Measurements from ENCODE around the gene RNF115.
"Not testable (repeated sequence)": the region's sequence is repeated elsewhere in the genome, so short reads cannot be mapped to it uniquely, and the experiment has no call there.

- TF ChIP-seq RCOR1 (IDR thresholded peaks at IDR 0.05; ENCODE audit: low read length); YY1 (IDR thresholded peaks at IDR 0.05; ENCODE audit: low read depth); NFIC (IDR thresholded peaks at IDR 0.05; ENCODE audit: borderline replicate concordance); JUND (IDR thresholded peaks at IDR 0.05); RFX5 (IDR thresholded peaks at IDR 0.05; ENCODE audit: low read length); USF2 (IDR thresholded peaks at IDR 0.05; ENCODE audit: borderline replicate concordance, low read depth, low read length); POLR2AphosphoS5 (IDR thresholded peaks at IDR 0.05; ENCODE audit: low read depth, low read length); NRF1 (IDR thresholded peaks at IDR 0.05; ENCODE audit: low read depth, low read length); TAF1 (IDR thresholded peaks at IDR 0.05; ENCODE audit: borderline replicate concordance, low read depth, low read length); GATA2 (CRISPR knock-in tag; IDR thresholded peaks at IDR 0.05); MXI1 (IDR thresholded peaks at IDR 0.05; ENCODE audit: low read depth, low read length): not testable (repeated sequence)
- TF ChIP-seq, protein P1, sequence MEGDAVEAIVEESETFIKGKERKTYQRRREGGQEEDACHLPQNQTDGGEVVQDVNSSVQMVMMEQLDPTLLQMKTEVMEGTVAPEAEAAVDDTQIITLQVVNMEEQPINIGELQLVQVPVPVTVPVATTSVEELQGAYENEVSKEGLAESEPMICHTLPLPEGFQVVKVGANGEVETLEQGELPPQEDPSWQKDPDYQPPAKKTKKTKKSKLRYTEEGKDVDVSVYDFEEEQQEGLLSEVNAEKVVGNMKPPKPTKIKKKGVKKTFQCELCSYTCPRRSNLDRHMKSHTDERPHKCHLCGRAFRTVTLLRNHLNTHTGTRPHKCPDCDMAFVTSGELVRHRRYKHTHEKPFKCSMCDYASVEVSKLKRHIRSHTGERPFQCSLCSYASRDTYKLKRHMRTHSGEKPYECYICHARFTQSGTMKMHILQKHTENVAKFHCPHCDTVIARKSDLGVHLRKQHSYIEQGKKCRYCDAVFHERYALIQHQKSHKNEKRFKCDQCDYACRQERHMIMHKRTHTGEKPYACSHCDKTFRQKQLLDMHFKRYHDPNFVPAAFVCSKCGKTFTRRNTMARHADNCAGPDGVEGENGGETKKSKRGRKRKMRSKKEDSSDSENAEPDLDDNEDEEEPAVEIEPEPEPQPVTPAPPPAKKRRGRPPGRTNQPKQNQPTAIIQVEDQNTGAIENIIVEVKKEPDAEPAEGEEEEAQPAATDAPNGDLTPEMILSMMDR (IDR thresholded peaks at IDR 0.05) = not testable (repeated sequence)
Measured at GRCh38 chr1:145726193-145726592, 97.7 kb downstream of the RNF115 start.
